ENCODE measurements around the gene MYO1E. TPM values are rescaled to one million over a fixed set of nuclear protein-coding genes. Genes with fewer than 3 reads are reported as not detected.

The MYO1E gene
- total and polyA plus RNA-seq, 2 of the 8 experiments (the other 6 are each of a cell fraction or from before 2014, with no cell fraction given): 19.6 to 142 TPM

DNA sequence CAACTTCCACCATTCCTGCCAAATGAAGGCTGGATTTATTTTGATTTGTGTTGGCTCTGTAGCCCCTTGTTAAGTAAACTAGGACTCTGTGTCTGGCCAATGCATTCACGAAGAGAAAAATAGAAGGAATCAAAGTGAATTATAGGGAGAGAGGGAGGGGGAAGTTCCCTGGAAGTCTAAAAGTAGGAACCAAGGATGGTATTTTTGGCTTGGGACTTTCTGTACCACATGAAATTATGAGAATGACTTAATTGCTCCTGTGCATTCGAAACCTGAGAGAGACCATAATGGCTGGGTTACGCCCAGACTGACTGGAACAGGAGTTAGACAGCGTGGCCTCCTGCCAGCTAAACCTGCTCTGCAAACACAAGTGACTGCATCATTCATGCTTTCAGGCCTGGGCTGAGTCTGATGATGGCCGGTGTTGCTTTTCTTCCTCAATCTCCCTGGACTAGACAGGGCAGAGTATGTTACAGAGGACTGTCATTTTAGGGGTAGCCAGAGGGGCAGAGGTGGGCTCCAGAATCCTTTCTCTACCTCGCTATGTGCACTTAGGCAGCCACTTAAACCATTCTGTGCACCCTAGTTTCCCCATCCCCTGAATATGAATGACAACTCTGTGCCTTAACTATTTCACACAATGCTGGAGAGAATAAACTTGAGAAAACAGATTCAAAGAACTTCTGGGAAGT, 58.9 kb downstream of the MYO1E start (continued):
- TF ChIP-seq, protein P1, sequence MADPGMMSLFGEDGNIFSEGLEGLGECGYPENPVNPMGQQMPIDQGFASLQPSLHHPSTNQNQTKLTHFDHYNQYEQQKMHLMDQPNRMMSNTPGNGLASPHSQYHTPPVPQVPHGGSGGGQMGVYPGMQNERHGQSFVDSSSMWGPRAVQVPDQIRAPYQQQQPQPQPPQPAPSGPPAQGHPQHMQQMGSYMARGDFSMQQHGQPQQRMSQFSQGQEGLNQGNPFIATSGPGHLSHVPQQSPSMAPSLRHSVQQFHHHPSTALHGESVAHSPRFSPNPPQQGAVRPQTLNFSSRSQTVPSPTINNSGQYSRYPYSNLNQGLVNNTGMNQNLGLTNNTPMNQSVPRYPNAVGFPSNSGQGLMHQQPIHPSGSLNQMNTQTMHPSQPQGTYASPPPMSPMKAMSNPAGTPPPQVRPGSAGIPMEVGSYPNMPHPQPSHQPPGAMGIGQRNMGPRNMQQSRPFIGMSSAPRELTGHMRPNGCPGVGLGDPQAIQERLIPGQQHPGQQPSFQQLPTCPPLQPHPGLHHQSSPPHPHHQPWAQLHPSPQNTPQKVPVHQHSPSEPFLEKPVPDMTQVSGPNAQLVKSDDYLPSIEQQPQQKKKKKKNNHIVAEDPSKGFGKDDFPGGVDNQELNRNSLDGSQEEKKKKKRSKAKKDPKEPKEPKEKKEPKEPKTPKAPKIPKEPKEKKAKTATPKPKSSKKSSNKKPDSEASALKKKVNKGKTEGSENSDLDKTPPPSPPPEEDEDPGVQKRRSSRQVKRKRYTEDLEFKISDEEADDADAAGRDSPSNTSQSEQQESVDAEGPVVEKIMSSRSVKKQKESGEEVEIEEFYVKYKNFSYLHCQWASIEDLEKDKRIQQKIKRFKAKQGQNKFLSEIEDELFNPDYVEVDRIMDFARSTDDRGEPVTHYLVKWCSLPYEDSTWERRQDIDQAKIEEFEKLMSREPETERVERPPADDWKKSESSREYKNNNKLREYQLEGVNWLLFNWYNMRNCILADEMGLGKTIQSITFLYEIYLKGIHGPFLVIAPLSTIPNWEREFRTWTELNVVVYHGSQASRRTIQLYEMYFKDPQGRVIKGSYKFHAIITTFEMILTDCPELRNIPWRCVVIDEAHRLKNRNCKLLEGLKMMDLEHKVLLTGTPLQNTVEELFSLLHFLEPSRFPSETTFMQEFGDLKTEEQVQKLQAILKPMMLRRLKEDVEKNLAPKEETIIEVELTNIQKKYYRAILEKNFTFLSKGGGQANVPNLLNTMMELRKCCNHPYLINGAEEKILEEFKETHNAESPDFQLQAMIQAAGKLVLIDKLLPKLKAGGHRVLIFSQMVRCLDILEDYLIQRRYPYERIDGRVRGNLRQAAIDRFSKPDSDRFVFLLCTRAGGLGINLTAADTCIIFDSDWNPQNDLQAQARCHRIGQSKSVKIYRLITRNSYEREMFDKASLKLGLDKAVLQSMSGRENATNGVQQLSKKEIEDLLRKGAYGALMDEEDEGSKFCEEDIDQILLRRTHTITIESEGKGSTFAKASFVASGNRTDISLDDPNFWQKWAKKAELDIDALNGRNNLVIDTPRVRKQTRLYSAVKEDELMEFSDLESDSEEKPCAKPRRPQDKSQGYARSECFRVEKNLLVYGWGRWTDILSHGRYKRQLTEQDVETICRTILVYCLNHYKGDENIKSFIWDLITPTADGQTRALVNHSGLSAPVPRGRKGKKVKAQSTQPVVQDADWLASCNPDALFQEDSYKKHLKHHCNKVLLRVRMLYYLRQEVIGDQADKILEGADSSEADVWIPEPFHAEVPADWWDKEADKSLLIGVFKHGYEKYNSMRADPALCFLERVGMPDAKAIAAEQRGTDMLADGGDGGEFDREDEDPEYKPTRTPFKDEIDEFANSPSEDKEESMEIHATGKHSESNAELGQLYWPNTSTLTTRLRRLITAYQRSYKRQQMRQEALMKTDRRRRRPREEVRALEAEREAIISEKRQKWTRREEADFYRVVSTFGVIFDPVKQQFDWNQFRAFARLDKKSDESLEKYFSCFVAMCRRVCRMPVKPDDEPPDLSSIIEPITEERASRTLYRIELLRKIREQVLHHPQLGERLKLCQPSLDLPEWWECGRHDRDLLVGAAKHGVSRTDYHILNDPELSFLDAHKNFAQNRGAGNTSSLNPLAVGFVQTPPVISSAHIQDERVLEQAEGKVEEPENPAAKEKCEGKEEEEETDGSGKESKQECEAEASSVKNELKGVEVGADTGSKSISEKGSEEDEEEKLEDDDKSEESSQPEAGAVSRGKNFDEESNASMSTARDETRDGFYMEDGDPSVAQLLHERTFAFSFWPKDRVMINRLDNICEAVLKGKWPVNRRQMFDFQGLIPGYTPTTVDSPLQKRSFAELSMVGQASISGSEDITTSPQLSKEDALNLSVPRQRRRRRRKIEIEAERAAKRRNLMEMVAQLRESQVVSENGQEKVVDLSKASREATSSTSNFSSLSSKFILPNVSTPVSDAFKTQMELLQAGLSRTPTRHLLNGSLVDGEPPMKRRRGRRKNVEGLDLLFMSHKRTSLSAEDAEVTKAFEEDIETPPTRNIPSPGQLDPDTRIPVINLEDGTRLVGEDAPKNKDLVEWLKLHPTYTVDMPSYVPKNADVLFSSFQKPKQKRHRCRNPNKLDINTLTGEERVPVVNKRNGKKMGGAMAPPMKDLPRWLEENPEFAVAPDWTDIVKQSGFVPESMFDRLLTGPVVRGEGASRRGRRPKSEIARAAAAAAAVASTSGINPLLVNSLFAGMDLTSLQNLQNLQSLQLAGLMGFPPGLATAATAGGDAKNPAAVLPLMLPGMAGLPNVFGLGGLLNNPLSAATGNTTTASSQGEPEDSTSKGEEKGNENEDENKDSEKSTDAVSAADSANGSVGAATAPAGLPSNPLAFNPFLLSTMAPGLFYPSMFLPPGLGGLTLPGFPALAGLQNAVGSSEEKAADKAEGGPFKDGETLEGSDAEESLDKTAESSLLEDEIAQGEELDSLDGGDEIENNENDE (IDR thresholded peaks at IDR 0.05; ENCODE audit: insufficient replicate concordance, low read length): no peak
- TF ChIP-seq SIN3A (conservative IDR thresholded peaks at IDR 0.05 in 1 of 2, IDR thresholded peaks at IDR 0.05 in 1 of 2; ENCODE audit: low read depth in 1 of 2, low read length in 2 of 2): no peak
- TF ChIP-seq, protein P2, sequence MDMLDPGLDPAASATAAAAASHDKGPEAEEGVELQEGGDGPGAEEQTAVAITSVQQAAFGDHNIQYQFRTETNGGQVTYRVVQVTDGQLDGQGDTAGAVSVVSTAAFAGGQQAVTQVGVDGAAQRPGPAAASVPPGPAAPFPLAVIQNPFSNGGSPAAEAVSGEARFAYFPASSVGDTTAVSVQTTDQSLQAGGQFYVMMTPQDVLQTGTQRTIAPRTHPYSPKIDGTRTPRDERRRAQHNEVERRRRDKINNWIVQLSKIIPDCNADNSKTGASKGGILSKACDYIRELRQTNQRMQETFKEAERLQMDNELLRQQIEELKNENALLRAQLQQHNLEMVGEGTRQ (IDR thresholded peaks at IDR 0.05; ENCODE audit: low read length): no peak
- no peak for TF ChIP-seq RAD21 (IDR thresholded peaks at IDR 0.05 in 1 of 2, conservative IDR thresholded peaks at IDR 0.05 in 1 of 2; ENCODE audit: low read depth in 2 of 2, low read length in 2 of 2)
- no peak for TF ChIP-seq EZH2 (IDR thresholded peaks at IDR 0.05; ENCODE audit: low read depth, low read length, severe bottlenecking)
- TF ChIP-seq, protein P3, sequence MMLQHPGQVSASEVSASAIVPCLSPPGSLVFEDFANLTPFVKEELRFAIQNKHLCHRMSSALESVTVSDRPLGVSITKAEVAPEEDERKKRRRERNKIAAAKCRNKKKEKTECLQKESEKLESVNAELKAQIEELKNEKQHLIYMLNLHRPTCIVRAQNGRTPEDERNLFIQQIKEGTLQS (IDR thresholded peaks at IDR 0.05; ENCODE audit: insufficient read depth, low read depth, low read length): no peak
- TF ChIP-seq TAF7 (optimal IDR thresholded peaks at IDR 0.05; ENCODE audit: borderline replicate concordance, low read depth, low read length): no peak
